ENCODE measurements around the gene TNFSF13B.
"Not testable (repeated sequence)": the region's sequence is repeated elsewhere in the genome, so short reads cannot be mapped to it uniquely, and the experiment has no call there.

TNFSF13B gene, protein sequence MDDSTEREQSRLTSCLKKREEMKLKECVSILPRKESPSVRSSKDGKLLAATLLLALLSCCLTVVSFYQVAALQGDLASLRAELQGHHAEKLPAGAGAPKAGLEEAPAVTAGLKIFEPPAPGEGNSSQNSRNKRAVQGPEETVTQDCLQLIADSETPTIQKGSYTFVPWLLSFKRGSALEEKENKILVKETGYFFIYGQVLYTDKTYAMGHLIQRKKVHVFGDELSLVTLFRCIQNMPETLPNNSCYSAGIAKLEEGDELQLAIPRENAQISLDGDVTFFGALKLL

GRCh38 chr13:108269601-108270328, at the start of gene TNFSF13B:
TSS of gene TNFSF13B (plus strand) at chr13:108269718. CDS start at chr13:108269896, 178 bp downstream.
- no peak for DNase-seq

DNA sequence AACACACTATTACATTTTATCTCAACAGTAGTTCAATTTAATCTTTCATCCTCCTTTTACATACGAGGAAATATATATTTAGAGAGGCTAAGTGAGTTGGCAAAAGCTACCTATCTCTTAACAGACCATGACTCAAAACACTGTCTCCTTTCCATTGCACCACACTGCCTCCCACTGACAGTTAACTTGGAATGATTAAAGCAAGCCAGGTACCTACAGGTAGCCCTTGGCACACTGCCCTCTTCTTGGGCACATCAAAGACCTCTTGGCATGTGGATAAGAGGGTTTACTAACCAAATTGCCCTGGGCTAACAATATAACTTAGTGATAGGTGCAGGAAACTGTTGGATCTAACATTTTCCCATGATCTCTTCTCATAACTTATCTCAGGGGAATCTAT, 49.5 kb upstream of the TNFSF13B start:
- no peak for DNase-seq

DNA sequence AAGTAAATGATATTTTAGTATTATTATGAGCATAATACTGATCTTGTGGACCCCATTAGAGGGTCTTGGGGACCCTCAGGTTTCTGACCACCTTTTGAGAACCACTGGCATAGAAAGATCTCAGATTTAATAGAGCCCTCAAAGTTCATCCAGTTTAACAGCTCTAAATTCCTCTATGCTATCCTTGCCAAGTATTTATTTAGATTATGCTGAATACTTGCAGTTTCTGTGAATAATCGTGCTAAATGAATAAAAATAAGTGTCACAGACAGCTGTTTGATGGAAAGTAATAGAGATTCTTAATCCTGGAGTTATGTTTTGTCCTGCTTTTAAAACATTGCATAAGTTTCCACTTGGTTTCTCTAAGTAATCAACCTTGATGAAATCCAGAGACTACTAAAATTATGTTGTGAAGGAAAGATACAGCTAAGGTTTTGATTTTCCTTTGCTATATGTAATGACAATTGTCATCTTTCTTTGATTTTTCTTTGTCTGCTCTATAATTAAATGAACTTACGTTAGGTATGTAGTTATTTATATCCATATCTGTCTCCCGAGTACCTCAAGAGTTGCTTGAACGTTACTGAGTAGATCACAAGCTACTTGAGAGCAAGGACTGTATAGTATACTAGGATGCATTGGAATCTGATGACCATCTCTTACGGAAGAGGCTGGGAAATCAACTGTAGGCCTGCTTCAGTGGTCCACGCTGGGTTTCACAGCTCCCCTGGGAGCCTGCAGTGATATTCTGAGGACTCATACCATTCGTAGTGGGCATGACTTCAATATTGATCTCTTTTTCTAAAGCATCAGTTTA, 45.6 kb upstream of the TNFSF13B start:
- no peak for DNase-seq

DNA sequence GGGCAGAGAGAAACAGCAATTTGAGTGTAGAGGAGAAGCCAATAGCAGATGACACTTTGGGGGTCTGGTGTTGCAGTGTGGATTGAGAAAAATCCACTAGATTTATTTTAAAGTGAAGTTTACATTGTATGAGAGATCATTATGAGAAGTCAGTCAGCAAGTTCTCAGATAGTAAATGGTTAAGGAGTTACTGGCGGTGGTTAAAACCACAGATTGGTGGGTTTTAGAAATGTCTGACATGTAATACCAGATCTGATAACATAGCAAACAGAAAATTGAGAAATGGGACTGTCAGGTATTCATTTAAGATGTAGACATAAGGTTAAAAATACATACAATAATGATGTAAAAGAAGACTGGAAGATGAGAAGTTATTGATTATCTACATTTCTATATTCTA, 44.1 kb upstream of the TNFSF13B start:
- DNase-seq, result no peak

- DNase-seq, result no peak
Observed at GRCh38 chr13:108226184-108226583, 43.3 kb upstream of the TNFSF13B start.

- no peak for DNase-seq
Observed at GRCh38 chr13:108227651-108228272, 41.8 kb upstream of the TNFSF13B start.

GRCh38 chr13:108230377-108230776, 39.1 kb upstream of the TNFSF13B start:
- no peak for DNase-seq

- no peak for DNase-seq
Observed at GRCh38 chr13:108249150-108249549, 20.4 kb upstream of the TNFSF13B start.

- no peak for DNase-seq
Observed at GRCh38 chr13:108257248-108257647, 12.3 kb upstream of the TNFSF13B start.

DNA sequence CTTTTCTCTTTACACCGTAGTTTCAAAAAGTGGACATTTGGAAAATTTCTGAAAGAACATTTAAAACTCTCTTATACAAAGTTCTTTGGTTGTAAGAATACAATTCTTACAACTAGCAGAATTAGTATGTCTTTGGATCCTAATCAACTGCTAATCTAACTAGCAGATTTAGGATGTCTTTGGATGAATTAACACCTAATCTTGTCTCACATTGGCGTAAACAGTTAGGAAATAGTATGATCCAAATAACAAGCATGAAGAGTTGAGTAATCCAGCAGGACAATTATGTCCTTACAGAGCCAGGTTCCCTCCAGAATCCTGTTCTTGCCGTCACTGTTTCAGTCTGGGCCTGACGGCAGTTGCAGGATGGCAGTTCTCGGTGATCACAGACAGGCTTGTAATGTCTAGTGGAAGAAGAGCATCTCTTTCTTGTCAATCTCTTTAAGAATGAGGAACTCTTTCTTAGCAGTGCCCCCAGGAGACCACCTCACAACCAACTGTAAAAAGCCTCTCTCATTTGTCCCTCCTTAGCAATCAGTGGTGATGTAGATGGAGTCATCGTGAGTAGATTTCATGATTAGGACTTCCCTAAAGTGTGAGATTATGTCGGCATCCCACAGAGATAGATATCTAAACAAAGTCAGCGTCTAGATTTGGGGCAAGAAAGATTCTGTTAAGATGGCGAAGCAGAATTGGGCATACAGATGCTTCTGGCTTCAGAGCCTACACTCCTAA, 5.7 kb upstream of the TNFSF13B start:
- no peak for DNase-seq

- DNase-seq, result no peak
Observed at GRCh38 chr13:108266321-108266990, 3.1 kb upstream of the TNFSF13B start.

DNA sequence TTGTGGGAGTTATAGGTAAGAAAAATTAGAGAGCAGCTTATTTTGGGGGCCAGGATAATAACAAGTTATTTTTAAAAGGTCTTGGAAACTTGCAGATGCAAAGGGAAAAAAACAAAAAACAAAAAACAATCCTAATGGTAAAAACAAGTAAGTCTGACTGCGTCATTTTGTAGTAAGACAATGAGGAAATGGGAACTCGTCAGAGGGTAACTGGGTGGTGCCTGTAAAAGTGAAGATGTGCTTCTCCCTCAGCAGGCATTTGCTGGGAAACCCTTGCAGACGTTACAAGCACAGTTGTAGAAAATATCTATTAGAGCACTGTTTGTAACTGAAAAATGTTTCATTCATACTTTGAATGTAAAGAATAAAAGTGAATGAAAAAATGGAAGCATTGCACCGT, 2.2 kb upstream of the TNFSF13B start:
- DNase-seq, result no peak

DNA sequence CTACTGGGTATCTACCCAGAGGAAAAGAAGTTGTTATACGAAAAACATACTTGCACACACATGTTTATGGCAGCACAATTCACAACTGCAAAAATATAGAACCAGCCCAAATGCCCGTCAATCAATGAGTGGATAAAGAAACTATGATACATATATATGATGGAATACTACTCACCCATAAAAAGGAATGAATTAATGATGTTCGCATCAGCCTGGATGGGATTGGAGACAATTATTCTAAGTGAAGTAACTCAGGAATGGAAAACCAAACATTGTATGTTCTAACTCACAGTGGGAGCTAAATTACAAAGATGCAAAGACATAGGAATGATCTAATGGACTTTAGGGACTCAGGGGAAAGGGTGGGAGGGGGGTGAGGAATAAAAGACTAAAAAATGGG, 1.7 kb upstream of the TNFSF13B start:
- not testable (repeated sequence) for DNase-seq

DNA sequence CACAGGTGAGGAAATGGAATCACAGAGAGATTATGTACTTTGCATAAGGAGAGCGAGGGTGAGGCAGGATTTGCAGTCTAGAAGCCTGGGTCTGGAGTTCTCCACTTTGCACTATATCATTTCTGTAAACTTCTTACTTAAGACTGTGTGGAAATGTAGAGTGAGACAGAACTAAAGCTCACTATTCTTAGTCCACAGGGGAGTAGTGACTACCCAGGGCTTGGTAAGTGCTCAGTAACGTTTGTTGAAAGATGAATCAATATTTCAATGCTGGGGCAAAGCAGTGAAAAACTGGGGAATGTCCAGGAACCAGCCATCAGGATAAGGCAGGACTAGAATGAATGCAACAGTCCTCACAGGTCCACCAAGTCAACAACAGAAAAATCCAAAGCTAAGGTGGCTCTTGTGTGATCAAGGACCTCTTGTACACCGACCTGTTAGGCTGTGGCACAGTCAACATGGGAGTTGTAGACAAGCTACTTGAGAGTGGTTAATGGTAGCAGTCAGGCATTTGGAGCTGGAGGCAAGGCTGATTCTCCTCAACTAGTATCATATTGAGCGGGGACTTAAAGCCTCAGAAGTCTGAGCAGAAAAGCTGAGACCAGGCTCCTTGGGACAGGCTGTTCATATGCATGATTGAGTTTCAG, 929 bp upstream of the TNFSF13B start:
- no peak for DNase-seq

DNA sequence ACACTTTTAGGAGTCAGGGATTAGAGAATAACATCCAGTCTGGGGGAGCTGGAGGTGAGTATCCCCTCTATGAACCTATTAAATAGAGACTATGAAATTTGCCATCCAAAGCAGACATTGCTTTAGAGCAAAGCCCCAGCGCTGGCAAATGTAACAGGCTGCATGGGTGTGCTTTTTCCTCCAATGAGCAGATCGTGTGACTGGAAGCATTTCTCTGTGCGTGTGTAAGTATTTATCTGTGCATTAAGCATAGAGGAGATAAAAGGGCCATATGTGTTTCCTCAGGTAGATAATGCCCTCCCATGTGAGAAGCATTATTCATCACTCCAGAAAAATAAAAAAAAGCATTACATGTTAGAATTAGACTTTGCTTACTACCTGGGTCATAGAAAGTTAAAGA, 924 bp downstream of the TNFSF13B start:
- DNase-seq, result no peak

GRCh38 chr13:108272333-108272732, 2.8 kb downstream of the TNFSF13B start:
- no peak for DNase-seq

DNA sequence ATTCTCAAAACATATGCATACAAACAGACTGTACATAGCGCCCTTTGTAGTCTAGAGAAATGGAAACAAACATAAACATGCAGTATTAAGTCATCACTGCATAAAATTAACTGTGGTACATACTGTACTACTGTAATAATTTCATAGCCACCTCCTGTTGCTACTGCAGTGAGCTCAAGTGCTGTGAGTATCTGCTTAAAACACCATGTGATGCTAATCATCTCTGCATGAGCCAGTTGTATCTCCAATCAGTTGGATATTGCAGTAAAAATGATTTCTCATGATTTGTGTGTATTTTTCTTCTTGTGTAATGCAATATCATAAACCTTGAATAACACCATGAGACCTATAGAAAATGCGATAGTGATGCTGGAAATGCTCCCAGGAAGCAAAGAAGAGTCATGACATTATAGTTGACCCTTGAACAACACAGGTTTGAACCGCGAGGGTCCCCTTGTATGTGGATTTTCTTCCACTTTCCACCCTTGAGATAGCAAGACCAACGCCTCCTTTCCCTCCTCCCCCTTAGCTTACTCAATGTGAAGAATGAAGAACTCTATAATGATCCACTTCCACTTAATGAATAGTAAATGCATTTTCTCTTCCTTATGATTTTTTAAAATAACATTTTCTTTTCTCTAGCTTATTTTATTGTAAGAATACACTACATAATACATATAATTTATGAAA, 4.1 kb downstream of the TNFSF13B start:
- DNase-seq, result no peak

DNA sequence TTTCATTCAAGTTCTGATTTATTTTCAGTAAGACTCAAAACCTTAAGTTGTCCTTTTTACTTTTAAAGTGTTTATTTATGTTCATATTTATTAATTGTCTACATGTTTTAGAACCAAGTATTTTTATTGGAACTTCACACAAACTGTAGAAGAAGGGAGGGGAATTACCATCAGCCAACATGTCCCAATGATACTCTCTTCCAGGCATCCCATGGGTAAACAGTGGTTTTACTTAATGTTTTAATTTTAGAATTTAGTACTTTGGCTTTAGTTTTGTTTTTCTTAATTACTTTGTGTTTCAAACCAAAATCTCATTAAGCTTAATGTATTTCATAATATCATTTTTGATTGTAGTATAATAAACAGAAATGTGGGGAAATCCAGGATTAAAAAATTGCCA, 5.2 kb downstream of the TNFSF13B start:
- DNase-seq, result no peak

DNA sequence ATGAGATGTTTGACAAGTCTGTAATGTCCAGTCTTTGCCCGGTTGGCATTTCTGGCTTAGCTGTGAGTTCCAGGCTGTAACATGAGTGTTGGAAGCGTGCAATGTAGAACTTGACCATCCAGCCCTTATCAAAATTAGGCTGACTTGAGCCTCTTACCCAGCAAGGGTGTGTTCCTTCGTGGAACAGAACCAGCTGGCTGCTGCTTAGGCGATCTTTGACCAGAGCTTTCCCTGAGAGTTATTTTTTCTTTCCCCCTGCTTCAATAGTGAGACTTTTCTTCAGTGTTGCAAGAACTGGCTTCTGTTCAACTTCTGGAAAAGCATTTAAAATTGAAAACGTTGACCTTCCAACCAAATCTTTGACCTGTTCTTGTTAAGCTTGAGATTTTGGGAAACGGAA, 6.5 kb downstream of the TNFSF13B start:
- DNase-seq, result no peak

DNA sequence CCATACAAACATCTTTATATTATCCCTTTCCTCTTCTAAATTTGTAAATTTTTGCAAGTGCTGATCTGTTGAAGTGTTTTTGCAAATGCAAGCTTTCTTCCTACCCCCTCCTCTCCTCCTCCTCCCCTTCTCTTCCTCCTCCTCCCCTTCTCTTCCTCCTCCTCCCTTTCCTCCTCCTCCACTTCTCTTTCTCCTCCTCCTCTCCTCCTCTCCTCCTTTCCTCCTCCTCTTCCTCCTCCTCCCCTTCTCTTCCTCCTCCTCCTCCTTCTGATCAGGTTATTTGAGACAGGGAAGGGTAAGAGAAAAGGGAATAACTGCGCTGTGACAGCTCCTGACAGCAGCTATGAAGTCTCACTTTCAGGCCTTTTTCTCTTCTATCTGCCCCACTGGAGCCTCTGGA, 8.9 kb downstream of the TNFSF13B start:
- DNase-seq, result no peak

DNA sequence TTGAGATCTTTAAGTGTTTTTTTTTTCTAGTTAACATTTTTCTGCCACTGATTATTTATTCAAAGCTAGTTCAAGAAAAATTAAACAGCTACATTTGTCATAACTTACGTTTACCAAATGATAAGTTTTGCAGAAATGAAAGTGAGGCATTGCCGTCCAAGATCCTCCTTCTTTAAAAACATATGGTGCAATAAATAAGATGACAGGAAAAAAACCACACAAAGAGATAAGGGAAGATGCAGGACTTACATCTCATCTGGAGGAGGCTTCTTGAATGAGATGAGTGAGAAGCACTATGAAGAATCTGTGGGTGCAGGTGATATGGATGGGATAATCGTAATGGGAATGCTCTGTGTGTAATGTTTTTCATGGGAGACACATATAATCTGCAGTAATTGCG, 12.4 kb downstream of the TNFSF13B start:
- DNase-seq, result no peak

All from 8988T (cell line).